NCI-H2171 (cell line): Measurements from ENCODE around the gene SETD4.
"Not testable (repeated sequence)": the region's sequence is repeated elsewhere in the genome, so short reads cannot be mapped to it uniquely, and the experiment has no call there.

Experiments used
- DNase-seq: peaks from one replicate; lab custom pipeline; 2025; lab: John Stamatoyannopoulos, UW

SETD4 gene

DNA sequence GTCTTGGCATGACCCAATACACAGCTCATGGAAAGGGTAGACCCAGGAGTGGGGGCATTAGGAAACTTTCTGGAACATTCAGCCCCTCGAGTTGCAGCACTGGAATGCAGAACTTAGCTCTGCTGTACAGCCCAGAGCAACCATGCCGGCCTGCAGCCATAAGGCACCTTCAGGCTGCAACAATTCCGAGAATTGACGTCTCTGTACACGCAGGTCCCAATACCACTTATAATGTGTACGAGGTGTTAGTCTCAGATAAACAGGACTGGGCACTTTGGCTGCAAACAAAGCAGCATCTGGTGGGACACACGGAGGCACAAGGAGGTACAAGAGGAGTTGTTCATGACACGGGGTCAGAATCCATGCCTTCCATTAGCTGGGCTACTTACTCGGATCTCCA is 17.4 kb upstream of the SETD4 start:
- DNase-seq: no peak

- no peak for DNase-seq
Measured at GRCh38 chr21:36076878-36077655, 16.7 kb upstream of the SETD4 start.

GRCh38 chr21:36075953-36076352 is 15.6 kb upstream of the SETD4 start:
- no peak for DNase-seq

- DNase-seq: no peak
Measured at GRCh38 chr21:36075171-36075570, 14.8 kb upstream of the SETD4 start.

DNA sequence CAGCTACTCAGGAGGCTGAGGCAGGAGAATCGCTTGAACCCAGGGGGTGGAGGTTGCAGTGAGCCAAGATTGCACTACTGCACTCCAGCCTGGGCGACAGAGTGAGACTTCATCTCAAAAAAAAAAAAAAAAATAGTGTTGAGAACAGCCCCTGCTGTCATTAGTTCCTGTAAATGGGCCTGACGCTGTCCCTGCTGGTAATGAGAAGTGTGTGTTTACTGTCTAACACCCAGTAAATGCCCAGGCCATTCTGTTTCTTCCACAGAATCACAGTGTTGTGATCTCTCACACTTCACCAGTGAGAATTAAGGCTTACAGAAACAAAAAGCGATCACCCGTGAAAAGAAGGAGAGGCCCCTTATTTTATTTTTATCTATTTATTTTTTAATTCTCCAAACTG is 13.6 kb upstream of the SETD4 start:
- DNase-seq: not testable (repeated sequence)

GRCh38 chr21:36073181-36073580 is 12.9 kb upstream of the SETD4 start:
- no peak for DNase-seq

DNA sequence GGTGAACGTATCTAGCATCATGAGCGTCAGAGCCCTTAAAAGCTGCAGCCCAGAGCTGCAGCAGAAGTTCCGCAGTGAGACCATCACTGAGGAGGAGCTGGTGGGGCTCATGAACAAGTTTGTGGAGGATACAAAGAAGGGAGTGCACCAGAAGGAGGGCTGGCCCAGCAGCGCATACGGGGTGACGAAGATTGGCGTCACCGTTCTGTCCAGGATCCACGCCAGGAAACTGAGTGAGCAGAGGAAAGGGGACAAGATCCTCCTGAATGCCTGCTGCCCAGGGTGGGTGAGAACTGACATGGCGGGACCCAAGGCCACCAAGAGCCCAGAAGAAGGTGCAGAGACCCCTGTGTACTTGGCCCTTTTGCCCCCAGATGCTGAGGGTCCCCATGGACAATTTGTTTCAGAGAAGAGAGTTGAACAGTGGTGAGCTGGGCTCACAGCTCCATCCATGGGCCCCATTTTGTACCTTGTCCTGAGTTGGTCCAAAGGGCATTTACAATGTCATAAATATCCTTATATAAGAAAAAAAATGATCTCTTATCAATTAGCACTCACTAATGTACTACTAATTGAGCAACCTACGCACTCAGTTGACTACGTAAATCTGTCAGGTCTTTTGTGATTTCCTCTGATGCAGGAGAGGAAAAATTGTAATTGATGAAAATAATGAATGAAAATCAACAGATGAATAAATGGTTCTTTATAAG is 12.3 kb upstream of the SETD4 start:
- DNase-seq: no peak

GRCh38 chr21:36070999-36071398 is 10.7 kb upstream of the SETD4 start:
- DNase-seq: no peak

- peak; percentile 91 for DNase-seq
Measured at GRCh38 chr21:36069713-36070583, 9.6 kb upstream of the SETD4 start, which contains the start of gene CBR1. CBR1 (plus strand) TSS chr21:36070024; CDS start chr21:36070116, 92 bp downstream.

DNA sequence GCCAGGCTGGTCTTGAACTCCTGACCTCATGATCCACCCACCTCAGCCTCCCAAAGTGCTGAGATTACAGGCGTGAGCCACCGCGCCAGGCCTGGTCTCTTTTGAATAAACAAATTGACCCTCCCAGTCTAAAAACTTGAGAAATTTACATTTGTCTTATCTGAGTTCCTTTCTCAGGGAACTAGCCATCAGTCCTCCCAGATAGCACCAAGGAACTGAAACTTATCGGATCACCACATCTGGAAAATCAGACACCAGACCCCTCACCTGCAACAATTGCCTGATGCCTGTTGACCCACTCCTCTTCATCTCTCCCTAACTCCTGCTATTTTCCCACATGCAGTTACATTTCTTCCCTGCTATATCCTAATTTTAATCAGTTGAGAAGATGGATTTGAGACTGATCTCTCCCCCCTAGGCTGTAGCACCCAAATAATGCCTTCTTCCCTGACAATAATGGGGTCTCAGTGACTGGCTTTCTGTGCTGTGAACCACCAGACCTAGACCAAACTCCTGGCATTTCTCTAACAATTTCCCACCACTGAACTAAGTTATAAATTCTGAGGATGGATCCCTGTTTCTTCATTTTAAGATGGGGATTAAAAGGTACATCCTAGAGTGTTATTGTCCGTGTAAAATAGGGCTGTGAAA is 8.5 kb upstream of the SETD4 start:
- DNase-seq: no peak

DNA sequence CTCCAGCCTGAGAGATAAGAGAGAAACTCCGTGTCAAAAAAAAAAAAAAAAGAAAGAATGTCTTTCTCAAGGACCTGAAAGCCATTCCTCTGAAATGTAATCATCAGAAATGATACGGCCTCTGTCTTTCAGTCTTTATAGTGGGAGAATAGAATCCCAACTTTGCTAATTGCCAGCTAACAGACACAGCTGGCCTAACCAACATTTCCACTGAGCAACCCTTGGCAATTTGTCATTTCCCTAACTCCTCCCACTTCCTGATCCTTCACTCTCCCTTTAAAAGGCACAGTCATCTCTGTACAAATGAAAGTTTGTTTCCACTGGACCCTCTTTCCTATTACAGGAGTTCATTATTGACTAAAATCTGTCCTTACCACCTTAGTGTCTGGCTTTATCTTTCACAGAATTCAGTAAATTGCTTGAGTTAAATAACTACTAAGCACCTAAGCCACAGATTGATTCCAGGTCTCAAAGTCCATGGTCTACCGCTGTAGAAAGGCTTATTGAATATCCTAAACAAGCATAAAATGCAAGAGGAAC is 5.2 kb upstream of the SETD4 start:
- no peak for DNase-seq

DNA sequence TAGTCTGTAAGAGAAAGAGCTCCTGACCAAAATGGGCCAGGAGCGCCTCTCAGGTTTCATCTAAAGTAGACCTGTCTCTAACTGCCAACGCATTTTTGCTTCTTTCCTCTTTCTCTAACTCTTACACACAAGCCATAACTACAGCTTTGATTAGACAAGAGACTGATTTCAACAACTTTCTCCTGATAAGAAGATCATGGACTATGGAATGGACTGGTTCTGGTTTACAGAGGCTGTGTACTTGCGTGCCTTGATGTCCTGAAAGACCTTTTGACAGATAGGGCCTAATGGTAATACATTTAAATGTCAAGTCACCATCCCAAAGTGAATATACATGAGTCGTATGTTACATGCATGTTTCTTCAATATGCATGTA is 3.7 kb upstream of the SETD4 start:
- no peak for DNase-seq

DNA sequence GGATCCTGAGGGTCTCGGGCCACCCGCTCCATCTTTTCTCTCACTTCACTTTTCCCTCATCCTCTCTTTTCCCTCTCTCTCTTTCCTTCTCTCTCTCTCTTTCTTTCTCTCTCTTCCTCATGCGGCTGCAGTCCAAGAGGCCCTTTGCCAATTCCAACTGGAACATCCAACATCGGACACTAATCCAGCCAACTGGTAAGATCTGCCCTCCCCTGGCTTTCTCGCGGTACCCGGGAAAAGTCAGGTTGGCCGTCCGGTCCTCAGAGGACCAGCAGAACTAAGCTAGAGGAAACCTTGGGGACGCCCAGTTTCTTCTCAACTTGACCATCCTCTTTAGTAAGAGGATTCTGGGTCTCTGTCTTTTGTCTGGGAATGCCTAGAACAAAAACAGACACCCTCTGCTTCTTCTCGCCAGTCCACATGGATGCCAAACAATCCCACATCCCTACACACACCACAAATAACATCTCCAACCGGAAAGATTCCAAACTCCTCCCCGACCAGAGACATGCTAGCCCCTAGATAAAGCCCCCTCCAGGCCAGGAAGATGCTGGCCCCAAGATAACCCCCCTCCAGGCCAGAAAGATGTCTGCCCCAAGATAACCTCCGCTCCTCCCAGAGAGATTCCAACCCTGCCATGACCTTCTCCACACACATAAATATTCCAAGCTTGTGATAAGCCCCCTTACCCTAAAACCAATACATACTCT is 3.2 kb upstream of the SETD4 start:
- no peak for DNase-seq

DNA sequence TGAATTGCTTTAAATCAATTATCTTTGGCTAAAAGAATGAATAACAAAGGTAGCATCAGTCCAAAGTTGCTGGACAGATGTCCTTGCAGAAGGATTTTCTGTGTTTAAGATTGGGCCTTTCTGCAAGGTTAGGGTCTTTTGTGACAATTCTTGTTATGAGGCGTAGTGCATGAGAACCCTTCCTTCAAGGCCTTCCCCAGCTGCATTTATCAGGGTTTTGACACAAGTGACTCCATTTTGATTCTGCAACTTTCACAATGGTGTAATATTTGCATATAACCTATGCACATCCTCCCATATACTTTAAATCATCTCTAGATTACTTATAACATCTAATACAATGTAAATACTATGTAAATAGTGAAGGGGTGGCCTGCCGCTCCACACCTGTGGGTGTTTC is 1.1 kb upstream of the SETD4 start:
- no peak for DNase-seq

- no peak for DNase-seq
Measured at GRCh38 chr21:36059823-36060158, 535 bp downstream of the SETD4 start.

DNA sequence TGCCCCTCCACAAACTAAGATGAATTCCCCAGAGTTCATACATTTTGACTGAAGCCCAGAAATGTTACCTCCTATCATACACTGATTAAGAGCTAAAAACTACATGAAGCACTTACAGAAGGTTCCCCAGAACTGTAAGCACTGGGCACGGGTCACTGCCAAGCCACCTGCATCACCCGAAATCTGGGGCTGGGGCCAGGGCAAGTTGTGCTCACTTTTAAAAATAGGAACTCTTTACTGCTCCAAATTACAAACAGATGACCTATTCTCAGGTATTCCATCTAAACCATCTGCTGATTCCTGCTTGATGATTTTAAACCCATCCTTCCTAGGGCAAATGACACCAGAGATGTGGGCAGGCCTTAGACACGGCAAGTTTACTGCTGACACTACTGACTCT is 4.8 kb downstream of the SETD4 start:
- DNase-seq: no peak

- DNase-seq: no peak
Measured at GRCh38 chr21:36053715-36054062, 6.6 kb downstream of the SETD4 start.

DNA sequence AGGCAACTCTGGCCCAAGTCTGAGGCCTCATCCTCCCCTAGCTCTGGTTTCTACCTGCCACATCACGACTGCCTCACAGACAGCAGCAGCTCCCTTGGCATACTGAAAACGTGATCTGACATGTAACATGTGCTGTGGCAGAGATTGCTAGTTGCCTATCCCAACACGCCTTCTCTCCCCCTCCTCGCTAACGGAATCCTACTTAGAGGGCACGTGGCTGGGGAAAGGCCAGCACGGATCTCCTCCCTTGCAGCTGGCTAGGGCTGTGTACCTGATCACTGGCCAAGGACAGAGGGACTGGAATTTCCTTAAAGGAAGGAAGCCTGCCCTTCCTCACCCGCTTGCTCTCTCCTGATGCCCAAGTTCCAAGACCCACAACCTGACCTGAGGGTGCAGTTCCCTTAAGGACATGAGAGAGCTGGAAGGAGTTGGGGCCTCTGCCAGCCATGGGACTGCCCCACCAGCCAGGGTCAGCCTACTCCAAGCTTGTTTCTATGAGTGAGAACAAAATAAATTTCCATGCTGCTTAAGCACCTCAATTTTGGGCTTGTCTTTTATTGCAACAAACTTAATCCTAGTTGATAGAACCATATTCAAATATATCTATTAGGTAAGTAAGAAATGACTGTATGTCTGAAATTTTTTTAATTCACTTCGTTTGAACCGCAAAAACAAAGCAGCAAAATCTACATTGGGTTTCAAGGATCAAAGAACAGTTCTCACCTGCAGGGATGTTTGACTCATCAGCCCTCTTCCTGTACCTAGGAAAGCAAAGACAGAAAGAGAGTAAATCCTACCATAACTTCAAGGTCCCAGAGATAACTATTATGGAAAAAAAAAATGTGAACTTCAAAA is 7.2 kb downstream of the SETD4 start:
- no peak for DNase-seq

GRCh38 chr21:36048357-36048756 is 12.0 kb downstream of the SETD4 start:
- no peak for DNase-seq

GRCh38 chr21:36047139-36047538 is 13.2 kb downstream of the SETD4 start:
- DNase-seq: no peak
